ACHN (cell line): ENCODE data around the gene FGD5.

ENCODE experiments used
- DNase-seq: peaks from one replicate; pipeline ENCODE4 v3.0.0-alpha.2; 2015
- in situ Hi-C: cut with HindIII; loops from 2 replicates; pipeline ENCODE4 v1.10.0; 2017; ENCODE audit warnings: low sequenced_read_pairs, low pct_ligation_motif_present, low pct_unique_long_range_greater_than_20kb

FGD5 gene

GRCh38 chr3:14787630-14788029, 31.1 kb upstream of the FGD5 start:
- no peak for DNase-seq
- in situ Hi-C loops: no loop called here

GRCh38 chr3:14788644-14789043, 30.1 kb upstream of the FGD5 start:
- in situ Hi-C loops: no loop called here
- DNase-seq: no peak

GRCh38 chr3:14789221-14789620, 29.5 kb upstream of the FGD5 start:
- in situ Hi-C loops: no loop called here
- DNase-seq: no peak

GRCh38 chr3:14789640-14790285, 29.0 kb upstream of the FGD5 start:
- in situ Hi-C loops: no loop called here

GRCh38 chr3:14791343-14791945, 27.3 kb upstream of the FGD5 start:
- peak; percentile 58 for DNase-seq
- in situ Hi-C loops: no loop called here

More at GRCh38 chr3:14789640-14790285, 29.0 kb upstream of the FGD5 start:
- no peak for DNase-seq

GRCh38 chr3:14792691-14793121, 26.1 kb upstream of the FGD5 start:
- in situ Hi-C loops: no loop called here
- no peak for DNase-seq

- no peak for DNase-seq
- in situ Hi-C loops: no loop called here
Observed at GRCh38 chr3:14793126-14793857, 25.5 kb upstream of the FGD5 start.

- in situ Hi-C loops: no loop called here
- DNase-seq: no peak
Observed at GRCh38 chr3:14793858-14794234, 24.9 kb upstream of the FGD5 start.

- no peak for DNase-seq
- in situ Hi-C loops: no loop called here
Observed at GRCh38 chr3:14794435-14794834, 24.3 kb upstream of the FGD5 start.

GRCh38 chr3:14795996-14796395, 22.8 kb upstream of the FGD5 start:
- DNase-seq: no peak
- in situ Hi-C loops: no loop called here

GRCh38 chr3:14796403-14797077, 22.2 kb upstream of the FGD5 start:
- in situ Hi-C loops: no loop called here
- DNase-seq: no peak

- in situ Hi-C loops: no loop called here
- DNase-seq: no peak
Observed at GRCh38 chr3:14797731-14798130, 21.0 kb upstream of the FGD5 start.

- in situ Hi-C loops: no loop called here
- no peak for DNase-seq
Observed at GRCh38 chr3:14798231-14798630, 20.5 kb upstream of the FGD5 start.

- in situ Hi-C loops: no loop called here
- no peak for DNase-seq
Observed at GRCh38 chr3:14799146-14799545, 19.6 kb upstream of the FGD5 start.

- no peak for DNase-seq
- in situ Hi-C loops: no loop called here
Observed at GRCh38 chr3:14801031-14801430, 17.7 kb upstream of the FGD5 start.

- no peak for DNase-seq
- in situ Hi-C loops: no loop called here
Observed at GRCh38 chr3:14801668-14802380, 16.9 kb upstream of the FGD5 start.

GRCh38 chr3:14802381-14802731, 16.4 kb upstream of the FGD5 start:
- in situ Hi-C loops: no loop called here
- DNase-seq: no peak

GRCh38 chr3:14803101-14803980, 15.4 kb upstream of the FGD5 start:
- in situ Hi-C loops: no loop called here
- no peak for DNase-seq
